IPS-NIHi7 (cell line): Measurements from ENCODE around the gene GABRA1.

Experiments
- DNase-seq: peaks from one replicate; pipeline ENCODE4 v3.0.0; 2012; ENCODE audit warnings: mixed read lengths; ENCODE audit errors: extremely low spot score

The GABRA1 gene

GRCh38 chr5:161847941-161848391 is at the start of gene GABRA1:
Gene GABRA1, plus strand, starts transcription at chr5:161848120. Its CDS starts 2,691 bp downstream, at chr5:161850811.
- peak; percentile 20 for DNase-seq

- DNase-seq = no peak
Measured at GRCh38 chr5:161799316-161799715, 48.6 kb upstream of the GABRA1 start.

- DNase-seq = peak; percentile 13
Measured at GRCh38 chr5:161804263-161804662, 43.7 kb upstream of the GABRA1 start.

- DNase-seq = peak; percentile 51
Measured at GRCh38 chr5:161846746-161847145, 1.2 kb upstream of the GABRA1 start.

- DNase-seq = no peak
Measured at GRCh38 chr5:161847447-161847846, 473 bp upstream of the GABRA1 start.

GRCh38 chr5:161850491-161850890 is 2.6 kb downstream of the GABRA1 start:
- no peak for DNase-seq

GRCh38 chr5:161851691-161852299 is 3.9 kb downstream of the GABRA1 start:
- DNase-seq = no peak

- DNase-seq = no peak
Measured at GRCh38 chr5:161857358-161857757, 9.4 kb downstream of the GABRA1 start.

- no peak for DNase-seq
Measured at GRCh38 chr5:161863259-161863658, 15.3 kb downstream of the GABRA1 start.

GRCh38 chr5:161863811-161864210 is 15.9 kb downstream of the GABRA1 start:
- DNase-seq = no peak

GRCh38 chr5:161865510-161865909 is 17.6 kb downstream of the GABRA1 start:
- no peak for DNase-seq

GRCh38 chr5:161889971-161890370 is 42.1 kb downstream of the GABRA1 start:
- DNase-seq = peak; percentile 7

- DNase-seq = no peak
Measured at GRCh38 chr5:161895514-161895913, 47.6 kb downstream of the GABRA1 start.

GRCh38 chr5:161897033-161897432 is 49.1 kb downstream of the GABRA1 start:
- DNase-seq = no peak

- DNase-seq = no peak
Measured at GRCh38 chr5:161899590-161899989, 51.7 kb downstream of the GABRA1 start.

- DNase-seq = no peak
Measured at GRCh38 chr5:161900981-161901380, 53.1 kb downstream of the GABRA1 start.

- no peak for DNase-seq
Measured at GRCh38 chr5:161921781-161922180, 73.9 kb downstream of the GABRA1 start.

GRCh38 chr5:161924270-161924669 is 76.3 kb downstream of the GABRA1 start:
- DNase-seq = no peak

- DNase-seq = no peak
Measured at GRCh38 chr5:161925960-161926359, 78.0 kb downstream of the GABRA1 start.

GRCh38 chr5:161934486-161934885 is 86.6 kb downstream of the GABRA1 start:
- no peak for DNase-seq

- DNase-seq = no peak
Measured at GRCh38 chr5:161944974-161945373, 97.1 kb downstream of the GABRA1 start.

GRCh38 chr5:161946911-161947310 is 99.0 kb downstream of the GABRA1 start:
- no peak for DNase-seq
